GM23338 (cell line): ENCODE measurements around the gene TCP11L1. TPM values are rescaled to one million over a fixed set of nuclear protein-coding genes. Genes with fewer than 3 reads are reported as not detected.
"Not testable (repeated sequence)": the region's sequence is repeated elsewhere in the genome, so short reads cannot be mapped to it uniquely, and the experiment has no call there.

ENCODE experiments used
- ATAC-seq: fragments of 200-7000 bp; cut with Tn5 transposase; 3 replicates; pipeline ENCODE4 v1.9.1; 2020
- DNase-seq: peaks from one replicate; pipeline ENCODE4 v3.0.0-alpha.2; 2015; ENCODE audit warnings: low spot score
- H2AFZ ChIP-seq: fragments of 200-600 bp; sonication (generic); 2 replicates; pipeline ENCODE4 v1.8.0; 2016; ENCODE audit warnings: antibody characterized with exemption, mild to moderate bottlenecking, moderate library complexity
- H3F3A ChIP-seq: fragments of 200-600 bp; sonication (generic); replicated peaks from 2 replicates; pipeline ENCODE4 v1.8.0; 2017; ENCODE audit warnings: antibody characterized with exemption, mixed run types, low read depth
- H3K27ac ChIP-seq: fragments of 200-600 bp; sonication (generic); 2 replicates; pipeline ENCODE4 v1.6.1; 2016; ENCODE audit warnings: low read depth
- H3K27me3 ChIP-seq: fragments of 200-600 bp; sonication (generic); 2 replicates; pipeline ENCODE4 v1.8.0; 2016; ENCODE audit warnings: mild to moderate bottlenecking, mixed run types, moderate library complexity; ENCODE audit not compliant: insufficient read depth
- H3K36me3 ChIP-seq: fragments of 200-600 bp; sonication (generic); 2 replicates; pipeline ENCODE4 v1.8.0; 2016; ENCODE audit warnings: mild to moderate bottlenecking; ENCODE audit not compliant: insufficient read depth
- H3K4me1 ChIP-seq: fragments of 200-600 bp; sonication (generic); 2 replicates; pipeline ENCODE4 v1.8.0; 2016; ENCODE audit warnings: mild to moderate bottlenecking, moderate library complexity; ENCODE audit not compliant: insufficient read depth
- H3K4me2 ChIP-seq: fragments of 200-600 bp; sonication (generic); 2 replicates; pipeline ENCODE4 v1.7.1; 2017; ENCODE audit warnings: mixed run types
- H3K4me3 ChIP-seq: fragments of 200-600 bp; sonication (generic); 2 replicates; pipeline ENCODE4 v1.6.1; 2016; ENCODE audit warnings: mixed run types
- H3K79me2 ChIP-seq: fragments of 200-600 bp; sonication (generic); replicated peaks from 2 replicates; pipeline ENCODE4 v1.8.0; 2017; ENCODE audit warnings: mild to moderate bottlenecking; ENCODE audit not compliant: insufficient read depth
- H3K9me2 ChIP-seq: fragments of 200-600 bp; sonication (generic); 2 replicates; pipeline ENCODE4 v1.8.0; 2017; ENCODE audit not compliant: insufficient read depth
- H4K20me1 ChIP-seq: fragments of 200-600 bp; sonication (generic); replicated peaks from 2 replicates; pipeline ENCODE4 v1.8.0; 2017; ENCODE audit warnings: mild to moderate bottlenecking; ENCODE audit not compliant: insufficient read depth
- H3K27ac Mint-ChIP-seq: 2 replicates; pipeline ENCODE4 v1.8.0; 2020; ENCODE audit warnings: inconsistent platforms, mild to moderate bottlenecking, moderate library complexity, mixed read lengths
- H3K27me3 Mint-ChIP-seq: 3 replicates; pipeline ENCODE4 v1.8.0; 2022; ENCODE audit warnings: low read depth, mild to moderate bottlenecking, moderate library complexity, mixed read lengths, inconsistent platforms; ENCODE audit not compliant: insufficient read depth, poor library complexity
- H3K36me3 Mint-ChIP-seq: 3 replicates; pipeline ENCODE4 v1.8.0; 2021; ENCODE audit warnings: low read depth, mild to moderate bottlenecking, inconsistent platforms, moderate library complexity, mixed read lengths
- H3K4me1 Mint-ChIP-seq: 3 replicates; pipeline ENCODE4 v1.8.0; 2020; ENCODE audit warnings: mild to moderate bottlenecking, inconsistent platforms, mixed read lengths
- H3K4me3 Mint-ChIP-seq: 3 replicates; pipeline ENCODE4 v1.8.0; 2021; ENCODE audit warnings: moderate library complexity, mild to moderate bottlenecking, inconsistent platforms, mixed read lengths
- H3K9me3 Mint-ChIP-seq: 3 replicates; pipeline ENCODE4 v1.8.0; 2020; ENCODE audit warnings: moderate library complexity, mild to moderate bottlenecking, inconsistent platforms, mixed read lengths
- NANOG ChIP-seq: IDR thresholded peaks from 2 replicates; pipeline ENCODE4 v1.6.1; 2016; ENCODE audit warnings: antibody characterized with exemption, borderline replicate concordance
- STAT1 ChIP-seq: IDR thresholded peaks from one replicate; pipeline ENCODE4 v1.6.1; 2016; ENCODE audit warnings: antibody characterized with exemption; ENCODE audit not compliant: unreplicated experiment
- ZNF331 ChIP-seq: fragments of 250-450 bp; sonication (Bioruptor Pico); IDR thresholded peaks from 2 replicates; pipeline ENCODE4 v1.5.0; 2020; ENCODE audit warnings: low read depth, mild to moderate bottlenecking, moderate library complexity
- polyA plus RNA-seq: library from polyadenylated mRNA; unstranded; fragments of >200 nt; fragmentation: Nextera tagmentation; extraction: Ambion mirVana; gene quantifications from 2 replicates; pipeline ENCODE4 v1.2.1, GENCODE V29; 2016
- total RNA-seq: library from RNA; depleted of rRNA; stranded (reverse); fragments of >200 nt; shearing (Covaris generic); gene quantifications from 2 replicates; pipeline ENCODE4 v1.2.3, GENCODE V29; 2014
- TF ChIP-seq, protein P1 (sequence below): fragments of 250-450 bp; sonication (Bioruptor Pico); IDR thresholded peaks from 2 replicates; pipeline ENCODE4 v1.5.0; 2020; ENCODE audit warnings: mild to moderate bottlenecking, moderate library complexity
- TF ChIP-seq, protein P2 (sequence below): IDR thresholded peaks from 2 replicates; pipeline ENCODE4 v1.6.1; 2016; ENCODE audit warnings: antibody characterized with exemption
- TF ChIP-seq, protein P3 (sequence below): IDR thresholded peaks from one replicate; pipeline ENCODE4 v1.6.1; 2018; ENCODE audit warnings: antibody characterized with exemption; ENCODE audit not compliant: unreplicated experiment

Gene TCP11L1
- total and polyA plus RNA-seq, 2 experiments from 2014 or later = 5.0 to 39.0 TPM

DNA sequence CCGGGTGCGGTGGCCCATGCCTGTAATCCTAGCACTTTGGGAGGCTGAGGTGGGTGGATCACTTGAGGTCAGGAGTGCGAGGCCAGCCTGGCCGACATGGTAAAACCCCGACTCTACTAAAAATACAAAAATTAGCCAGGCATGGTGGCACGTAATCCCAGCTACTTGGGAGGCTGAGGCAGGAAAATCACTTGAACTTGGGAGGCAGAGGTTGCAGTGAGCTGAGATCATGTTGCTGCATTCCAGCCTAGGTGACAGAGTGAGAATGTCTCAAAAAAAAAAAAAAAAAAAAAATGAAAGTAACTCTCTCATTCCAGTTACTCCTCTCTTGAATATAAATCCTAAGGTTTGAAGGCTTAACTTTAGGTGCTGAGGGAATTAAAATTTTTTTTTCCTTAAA, 10.2 kb upstream of the TCP11L1 start:
- not testable (repeated sequence) for ATAC-seq, H2AFZ ChIP-seq, H3K4me3 ChIP-seq, DNase-seq, H3K9me2 ChIP-seq, H3K4me2 ChIP-seq, H3F3A ChIP-seq, H4K20me1 ChIP-seq, H3K4me1 Mint-ChIP-seq, H3K27ac Mint-ChIP-seq, H3K27me3 Mint-ChIP-seq, H3K36me3 ChIP-seq, H3K27ac ChIP-seq, H3K79me2 ChIP-seq, H3K36me3 Mint-ChIP-seq, H3K4me3 Mint-ChIP-seq, H3K27me3 ChIP-seq, H3K9me3 Mint-ChIP-seq
- H3K4me1 ChIP-seq = peaks cover 10% of the 10 kb centered on the region; the same call in 1 of the 2 replicates

DNA sequence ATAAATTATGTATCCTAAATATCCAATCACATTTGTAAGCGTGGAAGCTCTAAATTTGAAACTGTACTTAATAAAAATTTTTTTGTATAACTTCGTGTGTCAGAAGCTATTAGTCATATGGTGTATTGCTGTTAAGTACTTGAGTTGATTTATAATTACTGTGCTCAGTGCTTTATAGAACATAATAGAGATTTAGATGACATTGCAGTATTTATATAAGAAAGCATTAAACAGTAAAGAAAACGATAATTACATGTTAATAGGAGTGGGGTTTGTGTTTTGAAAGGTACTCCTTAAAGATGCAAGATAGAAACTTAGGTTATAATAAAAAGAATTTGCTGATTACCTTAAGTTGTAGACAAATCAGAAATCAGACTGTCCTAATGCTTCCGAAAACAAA, 5.9 kb upstream of the TCP11L1 start:
- TF ChIP-seq NANOG (no peak), ZNF331 (CRISPR knock-in tag) (no peak)

DNA sequence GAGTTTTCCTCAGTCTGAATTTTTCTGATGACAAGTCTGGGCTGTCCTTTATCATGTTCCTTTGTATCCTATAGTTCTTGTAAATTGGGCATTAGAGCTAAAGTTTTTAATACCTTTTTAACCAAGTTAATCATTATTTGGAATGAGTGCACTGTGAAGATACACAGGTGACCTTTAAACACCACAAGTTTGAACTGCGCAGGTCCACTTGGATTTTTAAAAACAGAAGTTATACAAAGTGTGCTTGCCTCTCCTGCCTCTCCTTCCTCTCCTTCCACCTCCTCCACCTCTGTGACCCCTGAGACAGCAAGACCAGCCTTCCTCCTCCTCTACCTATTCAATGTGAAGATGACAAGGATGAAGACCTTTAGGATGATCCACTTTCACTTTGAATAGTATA, 4.4 kb upstream of the TCP11L1 start:
- no peak overlapping the region for H3K4me2 ChIP-seq
- no peaks in the 10 kb centered on the region for H3K27me3 ChIP-seq
- H3F3A ChIP-seq = no peaks in the 10 kb centered on the region; the same call in 1 of the 2 replicates
- Mint-ChIP-seq H3K27me3 (peaks cover 5% of the 10 kb centered on the region), H3K27ac (no peak overlapping the region), H3K4me1 (no peaks in the 10 kb centered on the region), H3K9me3 (no peaks in the 10 kb centered on the region), H3K36me3 (no peaks in the 10 kb centered on the region; the same call in 2 of the 3 replicates), H3K4me3 (no peak overlapping the region)
- H3K79me2 ChIP-seq = no peaks in the 10 kb centered on the region
- ATAC-seq = no peak
- H4K20me1 ChIP-seq = no peaks in the 10 kb centered on the region
- no peak overlapping the region for H2AFZ ChIP-seq
- no peaks in the 10 kb centered on the region for H3K4me1 ChIP-seq
- no peak overlapping the region for H3K4me3 ChIP-seq
- no peaks in the 10 kb centered on the region; the same call in 1 of the 2 replicates for H3K36me3 ChIP-seq
- DNase-seq = no peak
- H3K9me2 ChIP-seq = no peaks in the 10 kb centered on the region
- no peak overlapping the region for H3K27ac ChIP-seq
- TF ChIP-seq, protein P1, sequence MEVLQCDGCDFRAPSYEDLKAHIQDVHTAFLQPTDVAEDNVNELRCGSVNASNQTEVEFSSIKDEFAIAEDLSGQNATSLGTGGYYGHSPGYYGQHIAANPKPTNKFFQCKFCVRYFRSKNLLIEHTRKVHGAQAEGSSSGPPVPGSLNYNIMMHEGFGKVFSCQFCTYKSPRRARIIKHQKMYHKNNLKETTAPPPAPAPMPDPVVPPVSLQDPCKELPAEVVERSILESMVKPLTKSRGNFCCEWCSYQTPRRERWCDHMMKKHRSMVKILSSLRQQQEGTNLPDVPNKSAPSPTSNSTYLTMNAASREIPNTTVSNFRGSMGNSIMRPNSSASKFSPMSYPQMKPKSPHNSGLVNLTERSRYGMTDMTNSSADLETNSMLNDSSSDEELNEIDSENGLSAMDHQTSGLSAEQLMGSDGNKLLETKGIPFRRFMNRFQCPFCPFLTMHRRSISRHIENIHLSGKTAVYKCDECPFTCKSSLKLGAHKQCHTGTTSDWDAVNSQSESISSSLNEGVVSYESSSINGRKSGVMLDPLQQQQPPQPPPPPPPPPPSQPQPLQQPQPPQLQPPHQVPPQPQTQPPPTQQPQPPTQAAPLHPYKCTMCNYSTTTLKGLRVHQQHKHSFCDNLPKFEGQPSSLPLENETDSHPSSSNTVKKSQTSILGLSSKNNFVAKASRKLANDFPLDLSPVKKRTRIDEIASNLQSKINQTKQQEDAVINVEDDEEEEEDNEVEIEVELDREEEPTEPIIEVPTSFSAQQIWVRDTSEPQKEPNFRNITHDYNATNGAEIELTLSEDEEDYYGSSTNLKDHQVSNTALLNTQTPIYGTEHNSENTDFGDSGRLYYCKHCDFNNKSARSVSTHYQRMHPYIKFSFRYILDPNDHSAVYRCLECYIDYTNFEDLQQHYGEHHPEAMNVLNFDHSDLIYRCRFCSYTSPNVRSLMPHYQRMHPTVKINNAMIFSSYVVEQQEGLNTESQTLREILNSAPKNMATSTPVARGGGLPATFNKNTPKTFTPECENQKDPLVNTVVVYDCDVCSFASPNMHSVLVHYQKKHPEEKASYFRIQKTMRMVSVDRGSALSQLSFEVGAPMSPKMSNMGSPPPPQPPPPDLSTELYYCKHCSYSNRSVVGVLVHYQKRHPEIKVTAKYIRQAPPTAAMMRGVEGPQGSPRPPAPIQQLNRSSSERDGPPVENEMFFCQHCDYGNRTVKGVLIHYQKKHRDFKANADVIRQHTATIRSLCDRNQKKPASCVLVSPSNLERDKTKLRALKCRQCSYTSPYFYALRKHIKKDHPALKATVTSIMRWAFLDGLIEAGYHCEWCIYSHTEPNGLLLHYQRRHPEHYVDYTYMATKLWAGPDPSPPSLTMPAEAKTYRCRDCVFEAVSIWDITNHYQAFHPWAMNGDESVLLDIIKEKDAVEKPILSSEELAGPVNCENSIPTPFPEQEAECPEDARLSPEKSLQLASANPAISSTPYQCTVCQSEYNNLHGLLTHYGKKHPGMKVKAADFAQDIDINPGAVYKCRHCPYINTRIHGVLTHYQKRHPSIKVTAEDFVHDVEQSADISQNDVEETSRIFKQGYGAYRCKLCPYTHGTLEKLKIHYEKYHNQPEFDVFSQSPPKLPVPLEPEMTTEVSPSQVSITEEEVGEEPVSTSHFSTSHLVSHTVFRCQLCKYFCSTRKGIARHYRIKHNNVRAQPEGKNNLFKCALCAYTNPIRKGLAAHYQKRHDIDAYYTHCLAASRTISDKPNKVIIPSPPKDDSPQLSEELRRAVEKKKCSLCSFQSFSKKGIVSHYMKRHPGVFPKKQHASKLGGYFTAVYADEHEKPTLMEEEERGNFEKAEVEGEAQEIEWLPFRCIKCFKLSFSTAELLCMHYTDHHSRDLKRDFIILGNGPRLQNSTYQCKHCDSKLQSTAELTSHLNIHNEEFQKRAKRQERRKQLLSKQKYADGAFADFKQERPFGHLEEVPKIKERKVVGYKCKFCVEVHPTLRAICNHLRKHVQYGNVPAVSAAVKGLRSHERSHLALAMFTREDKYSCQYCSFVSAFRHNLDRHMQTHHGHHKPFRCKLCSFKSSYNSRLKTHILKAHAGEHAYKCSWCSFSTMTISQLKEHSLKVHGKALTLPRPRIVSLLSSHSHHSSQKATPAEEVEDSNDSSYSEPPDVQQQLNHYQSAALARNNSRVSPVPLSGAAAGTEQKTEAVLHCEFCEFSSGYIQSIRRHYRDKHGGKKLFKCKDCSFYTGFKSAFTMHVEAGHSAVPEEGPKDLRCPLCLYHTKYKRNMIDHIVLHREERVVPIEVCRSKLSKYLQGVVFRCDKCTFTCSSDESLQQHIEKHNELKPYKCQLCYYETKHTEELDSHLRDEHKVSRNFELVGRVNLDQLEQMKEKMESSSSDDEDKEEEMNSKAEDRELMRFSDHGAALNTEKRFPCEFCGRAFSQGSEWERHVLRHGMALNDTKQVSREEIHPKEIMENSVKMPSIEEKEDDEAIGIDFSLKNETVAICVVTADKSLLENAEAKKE (CRISPR knock-in tag) = no peak
- TF ChIP-seq, protein P2, sequence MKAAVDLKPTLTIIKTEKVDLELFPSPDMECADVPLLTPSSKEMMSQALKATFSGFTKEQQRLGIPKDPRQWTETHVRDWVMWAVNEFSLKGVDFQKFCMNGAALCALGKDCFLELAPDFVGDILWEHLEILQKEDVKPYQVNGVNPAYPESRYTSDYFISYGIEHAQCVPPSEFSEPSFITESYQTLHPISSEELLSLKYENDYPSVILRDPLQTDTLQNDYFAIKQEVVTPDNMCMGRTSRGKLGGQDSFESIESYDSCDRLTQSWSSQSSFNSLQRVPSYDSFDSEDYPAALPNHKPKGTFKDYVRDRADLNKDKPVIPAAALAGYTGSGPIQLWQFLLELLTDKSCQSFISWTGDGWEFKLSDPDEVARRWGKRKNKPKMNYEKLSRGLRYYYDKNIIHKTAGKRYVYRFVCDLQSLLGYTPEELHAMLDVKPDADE = no peak
- TF ChIP-seq STAT1 (no peak), ZNF331 (CRISPR knock-in tag) (no peak)
- TF ChIP-seq, protein P3, sequence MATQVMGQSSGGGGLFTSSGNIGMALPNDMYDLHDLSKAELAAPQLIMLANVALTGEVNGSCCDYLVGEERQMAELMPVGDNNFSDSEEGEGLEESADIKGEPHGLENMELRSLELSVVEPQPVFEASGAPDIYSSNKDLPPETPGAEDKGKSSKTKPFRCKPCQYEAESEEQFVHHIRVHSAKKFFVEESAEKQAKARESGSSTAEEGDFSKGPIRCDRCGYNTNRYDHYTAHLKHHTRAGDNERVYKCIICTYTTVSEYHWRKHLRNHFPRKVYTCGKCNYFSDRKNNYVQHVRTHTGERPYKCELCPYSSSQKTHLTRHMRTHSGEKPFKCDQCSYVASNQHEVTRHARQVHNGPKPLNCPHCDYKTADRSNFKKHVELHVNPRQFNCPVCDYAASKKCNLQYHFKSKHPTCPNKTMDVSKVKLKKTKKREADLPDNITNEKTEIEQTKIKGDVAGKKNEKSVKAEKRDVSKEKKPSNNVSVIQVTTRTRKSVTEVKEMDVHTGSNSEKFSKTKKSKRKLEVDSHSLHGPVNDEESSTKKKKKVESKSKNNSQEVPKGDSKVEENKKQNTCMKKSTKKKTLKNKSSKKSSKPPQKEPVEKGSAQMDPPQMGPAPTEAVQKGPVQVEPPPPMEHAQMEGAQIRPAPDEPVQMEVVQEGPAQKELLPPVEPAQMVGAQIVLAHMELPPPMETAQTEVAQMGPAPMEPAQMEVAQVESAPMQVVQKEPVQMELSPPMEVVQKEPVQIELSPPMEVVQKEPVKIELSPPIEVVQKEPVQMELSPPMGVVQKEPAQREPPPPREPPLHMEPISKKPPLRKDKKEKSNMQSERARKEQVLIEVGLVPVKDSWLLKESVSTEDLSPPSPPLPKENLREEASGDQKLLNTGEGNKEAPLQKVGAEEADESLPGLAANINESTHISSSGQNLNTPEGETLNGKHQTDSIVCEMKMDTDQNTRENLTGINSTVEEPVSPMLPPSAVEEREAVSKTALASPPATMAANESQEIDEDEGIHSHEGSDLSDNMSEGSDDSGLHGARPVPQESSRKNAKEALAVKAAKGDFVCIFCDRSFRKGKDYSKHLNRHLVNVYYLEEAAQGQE = no peak

More for the DNA sequence above, 5.9 kb upstream of the TCP11L1 start:
- no peaks in the 10 kb centered on the region for H3K9me2 ChIP-seq
- H3F3A ChIP-seq = no peaks in the 10 kb centered on the region
- Mint-ChIP-seq H3K27me3 (no peaks in the 10 kb centered on the region), H3K4me3 (no peak overlapping the region), H3K36me3 (no peaks in the 10 kb centered on the region; the same call in 2 of the 3 replicates), H3K9me3 (no peaks in the 10 kb centered on the region), H3K4me1 (no peaks in the 10 kb centered on the region), H3K27ac (no peak overlapping the region)
- no peaks in the 10 kb centered on the region for H4K20me1 ChIP-seq
- no peaks in the 10 kb centered on the region; the same call in 1 of the 2 replicates for H3K36me3 ChIP-seq
- no peaks in the 10 kb centered on the region for H3K79me2 ChIP-seq
- H3K4me2 ChIP-seq = no peak overlapping the region
- no peaks in the 10 kb centered on the region for H3K4me1 ChIP-seq
- ATAC-seq (no peak), DNase-seq (no peak)
- no peaks in the 10 kb centered on the region for H3K27me3 ChIP-seq
- H3K27ac ChIP-seq = no peak overlapping the region
- no peak overlapping the region for H3K4me3 ChIP-seq
- H2AFZ ChIP-seq = no peak overlapping the region
